DND-41 (cell line): Measurements from ENCODE around the gene UGT3A1.

ENCODE experiments used
- CTCF ChIP-seq: IDR thresholded peaks from 2 replicates; pipeline ENCODE4 v1.5.1; 2012; ENCODE audit warnings: borderline replicate concordance, low read length, moderate library complexity, mild to moderate bottlenecking; ENCODE audit not compliant: poor library complexity, severe bottlenecking; ENCODE audit errors: extremely low read depth
- EZH2 ChIP-seq: IDR thresholded peaks from 3 replicates; pipeline ENCODE4 v1.6.1; 2012; ENCODE audit warnings: borderline replicate concordance, low read depth, mild to moderate bottlenecking, moderate library complexity, low read length, inconsistent platforms; ENCODE audit not compliant: severe bottlenecking

DNA sequence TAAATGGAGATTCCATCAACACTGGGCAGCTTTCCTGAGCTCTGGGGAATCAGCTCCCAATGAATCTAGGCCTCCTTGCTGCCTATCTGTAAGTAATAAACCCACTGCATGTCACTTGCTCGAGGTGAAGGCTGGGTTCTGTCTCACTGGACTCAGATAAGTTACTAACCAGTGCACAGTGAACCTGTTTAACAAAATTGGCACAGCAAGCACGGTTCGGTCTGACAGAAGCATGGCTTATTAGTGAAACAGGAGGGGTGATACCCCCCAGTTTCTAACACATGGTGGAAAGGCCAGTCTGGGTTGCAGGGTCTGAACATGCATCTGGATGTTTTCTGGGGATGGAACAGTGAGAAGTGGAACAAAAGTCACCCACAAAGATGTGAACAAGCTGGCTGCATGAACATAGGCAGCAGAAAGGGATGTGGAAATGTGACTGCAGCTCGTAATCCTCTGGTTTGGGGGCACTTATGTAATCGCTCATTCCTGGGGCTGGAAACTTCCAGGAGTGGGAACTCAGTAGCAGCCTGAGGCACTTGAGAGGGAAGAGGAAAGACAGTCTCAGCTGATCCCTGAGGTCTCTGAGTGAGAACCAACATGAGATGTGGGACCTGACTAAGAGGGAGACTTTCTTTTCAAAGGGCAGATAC is 37.8 kb upstream of the UGT3A1 start:
- TF ChIP-seq CTCF (no peak), EZH2 (no peak)
